A673 (cell line): ENCODE measurements around the gene DNAJC19. TPM values are rescaled to one million over a fixed set of nuclear protein-coding genes. Genes with fewer than 3 reads are reported as not detected.
"Not testable (repeated sequence)": the region's sequence is repeated elsewhere in the genome, so short reads cannot be mapped to it uniquely, and the experiment has no call there.

Source experiments
- BruUV-seq: library from RNA; stranded (reverse); fragments of 400-500 nt; replicated peaks from 2 replicates; lab custom pipeline; 2021; lab: Mats Ljungman, UMichigan
- CTCF ChIA-PET: fragments of 300-600 bp; sonication (Branson Sonifier 250); formaldehyde crosslinking; loops from one replicate; lab custom pipeline; 2022; ENCODE audit warnings: antibody characterized with exemption; lab: Charles Lee
- POLR2A ChIA-PET: fragments of 300-600 bp; sonication (Branson Sonifier 250); formaldehyde crosslinking; loops from one replicate; lab custom pipeline; 2022; ENCODE audit warnings: antibody characterized with exemption; ENCODE audit not compliant: low non-redundant PET; lab: Charles Lee
- DNase-seq: peaks from one replicate; pipeline ENCODE4 v3.0.0-alpha.2; 2015; ENCODE audit warnings: low spot score
- H3K27ac ChIP-seq: fragments of 200-600 bp; sonication (generic); 2 replicates; pipeline ENCODE4 v1.5.1; 2016; ENCODE audit warnings: mixed run types, low read depth, mild to moderate bottlenecking, mixed read lengths, antibody characterized with exemption, low read length; ENCODE audit not compliant: poor library complexity, severe bottlenecking
- H3K27me3 ChIP-seq: fragments of 200-600 bp; sonication (generic); replicated peaks from 2 replicates; pipeline ENCODE4 v1.6.1; 2017; ENCODE audit warnings: mixed run types, low read depth, mild to moderate bottlenecking, mixed read lengths, antibody characterized with exemption, low read length; ENCODE audit not compliant: insufficient read depth, poor library complexity
- H3K36me3 ChIP-seq: fragments of 200-600 bp; sonication (generic); 2 replicates; pipeline ENCODE4 v1.6.1; 2016; ENCODE audit warnings: mixed run types, mild to moderate bottlenecking, mixed read lengths, antibody characterized with exemption, low read length; ENCODE audit not compliant: insufficient read depth, poor library complexity, severe bottlenecking
- H3K4me1 ChIP-seq: fragments of 200-600 bp; sonication (generic); 2 replicates; pipeline ENCODE4 v1.6.1; 2017; ENCODE audit warnings: mixed run types, mild to moderate bottlenecking, mixed read lengths, antibody characterized with exemption, low read length; ENCODE audit not compliant: insufficient read depth, poor library complexity, severe bottlenecking
- H3K4me3 ChIP-seq: fragments of 200-600 bp; sonication (generic); 2 replicates; pipeline ENCODE4 v1.5.1; 2016; ENCODE audit warnings: low read depth, mixed run types, mild to moderate bottlenecking, mixed read lengths, low read length; ENCODE audit not compliant: poor library complexity, severe bottlenecking
- H3K9me3 ChIP-seq: fragments of 200-600 bp; sonication (generic); 2 replicates; pipeline ENCODE4 v1.6.1; 2016; ENCODE audit warnings: mixed run types, low read depth, mild to moderate bottlenecking, mixed read lengths, antibody characterized with exemption, low read length; ENCODE audit not compliant: poor library complexity, severe bottlenecking
- CTCF ChIP-seq: fragments of 300-800, 200-600 bp; sonication (generic); conservative IDR thresholded peaks from 2 replicates; pipeline ENCODE4 v1.5.1; 2017; ENCODE audit warnings: low read depth, mild to moderate bottlenecking, antibody characterized with exemption, low read length, moderate library complexity, mixed read lengths
- EZH2 ChIP-seq: fragments of 200-600 bp; sonication (generic); IDR thresholded peaks from 2 replicates; pipeline ENCODE4 v1.6.1; 2017; ENCODE audit warnings: borderline replicate concordance, low read depth, mild to moderate bottlenecking, mixed read lengths, antibody characterized with exemption, low read length; ENCODE audit not compliant: poor library complexity, severe bottlenecking
- intact Hi-C: fragments of 100-400 bp; cut with micrococcal nuclease; formaldehyde crosslinking; loops from one replicate; pipeline ENCODE4 v1.10.0; 2022; ENCODE audit not compliant: unreplicated experiment
- total RNA-seq: library from RNA; stranded (reverse); gene quantifications from 2 replicates; pipeline ENCODE4 v1.2.3, GENCODE V29; 2021

DNAJC19 gene
- total RNA-seq, 1 experiment from 2014 or later = 52.1 TPM

DNA sequence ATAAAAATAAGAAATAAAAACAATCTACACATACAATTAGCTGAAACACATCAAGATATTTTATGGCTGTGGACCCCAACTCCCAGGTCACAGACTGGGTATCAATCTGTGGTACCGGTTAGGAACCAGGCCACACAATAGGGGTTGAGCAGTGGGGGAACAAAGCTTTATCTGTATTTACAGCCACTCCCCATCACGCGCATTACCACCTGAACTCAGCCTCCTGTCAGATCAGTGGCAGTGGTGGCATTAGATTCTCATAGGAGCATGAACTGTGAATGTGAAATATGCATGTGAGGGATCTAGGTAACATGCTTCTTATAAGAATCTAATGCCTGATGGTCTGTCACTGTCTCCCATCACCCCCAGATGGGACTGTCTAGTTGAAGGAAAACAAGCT is 17.7 kb upstream of the DNAJC19 start:
- CTCF ChIA-PET = no interaction called here
- H3K27ac ChIP-seq = no peak overlapping the region
- H3K4me3 ChIP-seq = no peak overlapping the region
- DNase-seq = no peak
- H3K4me1 ChIP-seq = no peaks in the 10 kb centered on the region
- no peaks in the 10 kb centered on the region for H3K27me3 ChIP-seq
- no peaks in the 10 kb centered on the region for H3K36me3 ChIP-seq
- POLR2A ChIA-PET = interaction anchor here (0.6 kb wide), 1 partner anchor 1477 kb away, joined by 4 read pairs; no protein-coding TSS in a partner anchor
- no peak for TF ChIP-seq EZH2
- TF ChIP-seq CTCF = no peak
- no peaks in the 10 kb centered on the region for H3K9me3 ChIP-seq
- no TSS peak for BruUV-seq
- intact Hi-C loops = no loop called here

DNA sequence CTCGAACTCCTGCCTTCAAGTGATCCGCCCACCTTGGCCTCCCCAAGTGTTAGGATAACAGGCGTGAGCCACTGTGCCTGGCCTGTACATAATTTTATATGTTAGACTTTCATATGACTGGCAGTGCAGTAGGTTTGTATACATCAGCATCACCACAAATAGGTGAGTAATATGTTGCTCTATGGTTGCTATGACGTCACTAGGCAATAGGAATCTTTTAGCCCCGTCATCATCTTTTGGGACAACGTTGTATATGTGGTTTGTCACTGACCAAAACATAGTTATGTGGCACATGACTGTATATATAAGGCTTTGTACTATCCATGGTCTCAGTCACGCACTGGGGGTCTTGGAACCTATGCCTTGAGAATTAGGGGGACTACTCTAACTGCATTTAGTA is 17.0 kb upstream of the DNAJC19 start:
- ChIA-PET CTCF (no interaction called here), POLR2A (no interaction called here)
- no peak for DNase-seq
- H3K36me3 ChIP-seq = no peaks in the 10 kb centered on the region
- no peaks in the 10 kb centered on the region for H3K4me1 ChIP-seq
- no TSS peak for BruUV-seq
- H3K27me3 ChIP-seq = no peaks in the 10 kb centered on the region
- H3K4me3 ChIP-seq = no peak overlapping the region
- no peaks in the 10 kb centered on the region for H3K9me3 ChIP-seq
- H3K27ac ChIP-seq = no peak overlapping the region
- TF ChIP-seq EZH2 = no peak
- TF ChIP-seq CTCF = no peak
- intact Hi-C loops = no loop called here

GRCh38 chr3:181003469-181003868 is 13.9 kb upstream of the DNAJC19 start:
- CTCF ChIA-PET, H3K27ac ChIP-seq, H3K4me3 ChIP-seq, BruUV-seq, H3K4me1 ChIP-seq, DNase-seq, H3K36me3 ChIP-seq, intact Hi-C loops, H3K9me3 ChIP-seq, POLR2A ChIA-PET, H3K27me3 ChIP-seq: not testable (repeated sequence)

DNA sequence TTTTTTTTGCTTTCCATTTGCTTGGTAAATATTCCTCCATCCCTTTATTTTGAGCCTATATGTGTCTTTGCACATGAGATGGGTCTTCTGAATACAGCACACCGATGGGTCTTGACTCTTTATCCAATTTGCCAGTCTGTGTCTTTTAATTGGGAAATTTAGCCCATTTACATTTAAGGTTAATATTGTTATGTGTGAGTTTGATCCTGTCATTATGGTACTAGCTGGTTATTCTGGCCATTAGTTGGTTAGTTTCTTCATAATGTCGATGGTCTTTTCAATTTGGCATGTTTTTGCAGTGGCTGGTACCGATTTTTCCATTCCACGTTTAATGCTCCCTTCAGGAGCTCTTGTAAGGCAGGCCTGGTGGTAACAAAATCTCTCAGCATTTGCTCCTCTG is 12.8 kb upstream of the DNAJC19 start:
- H3K27ac ChIP-seq, intact Hi-C loops, H3K9me3 ChIP-seq, H3K27me3 ChIP-seq, H3K4me1 ChIP-seq, POLR2A ChIA-PET, H3K36me3 ChIP-seq, CTCF ChIA-PET, H3K4me3 ChIP-seq, DNase-seq, BruUV-seq: not testable (repeated sequence)
